Esophagus muscularis mucosa (tissue), 4 donors: ENCODE results near the gene ANXA6.

ENCODE experiments used
- CTCF ChIP-seq, 3 experiments: fragments of 200-600 bp in 2 of 3; fragments of 450-650 bp in 1 of 3; sonication (generic) in 2 of 3; IDR thresholded peaks; one replicate each; pipeline ENCODE4 v1.5.1; 2017 to 2019; ENCODE audit warnings: antibody characterized with exemption in 3 of 3, mild to moderate bottlenecking in 2 of 3, moderate library complexity in 1 of 3
- EP300 ChIP-seq: sonication (generic); formaldehyde crosslinking; IDR thresholded peaks from one replicate; pipeline ENCODE4 v1.6.1; 2017; ENCODE audit warnings: antibody characterized with exemption
- POLR2AphosphoS5 ChIP-seq, 2 donors: sonication (generic); formaldehyde crosslinking; IDR thresholded peaks; one replicate each; pipeline ENCODE4 v1.6.1; 2017; ENCODE audit warnings: antibody characterized with exemption in 2 of 2

GRCh38 chr5:151140686-151141459 lies 16.7 kb downstream of the ANXA6 start:
- TF ChIP-seq POLR2AphosphoS5 (IDR thresholded peaks at IDR 0.05) (no peak), EP300 (no peak), CTCF (IDR thresholded peaks at IDR 0.05) (no peak)
